ENCODE measurements around the gene BCL2L12.

DNA sequence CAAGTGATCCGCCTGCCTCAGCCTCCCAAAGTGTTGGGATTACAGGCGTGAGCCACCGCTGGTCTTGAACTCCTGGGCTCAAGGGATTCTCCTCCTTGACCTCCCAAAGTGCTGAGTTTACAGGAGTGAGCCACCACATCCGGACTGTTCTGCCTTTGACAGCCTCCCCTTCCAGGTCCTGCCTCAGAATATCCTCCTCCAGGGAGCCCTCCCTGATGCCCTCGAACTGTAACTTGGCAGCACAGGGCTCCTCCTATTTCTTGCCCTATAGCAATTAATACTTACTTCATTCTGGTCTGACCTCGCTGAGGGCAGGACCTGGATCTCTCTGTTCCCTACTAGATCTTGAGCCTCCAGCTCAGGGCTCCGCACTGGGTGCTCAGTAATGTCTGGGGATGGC, 31.1 kb downstream of the BCL2L12 start:
- TF ChIP-seq POLR2A (IDR thresholded peaks at IDR 0.05; ENCODE audit: borderline replicate concordance, extremely low read depth, insufficient read depth, insufficient read length): no peak
- TF ChIP-seq, protein P1, sequence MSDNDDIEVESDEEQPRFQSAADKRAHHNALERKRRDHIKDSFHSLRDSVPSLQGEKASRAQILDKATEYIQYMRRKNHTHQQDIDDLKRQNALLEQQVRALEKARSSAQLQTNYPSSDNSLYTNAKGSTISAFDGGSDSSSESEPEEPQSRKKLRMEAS (IDR thresholded peaks at IDR 0.05): no peak
- no peak for TF ChIP-seq RAD21 (IDR thresholded peaks at IDR 0.05; ENCODE audit: low read depth)
- TF ChIP-seq CEBPB (IDR thresholded peaks at IDR 0.05; ENCODE audit: low read depth): no peak
- TF ChIP-seq, protein P2, sequence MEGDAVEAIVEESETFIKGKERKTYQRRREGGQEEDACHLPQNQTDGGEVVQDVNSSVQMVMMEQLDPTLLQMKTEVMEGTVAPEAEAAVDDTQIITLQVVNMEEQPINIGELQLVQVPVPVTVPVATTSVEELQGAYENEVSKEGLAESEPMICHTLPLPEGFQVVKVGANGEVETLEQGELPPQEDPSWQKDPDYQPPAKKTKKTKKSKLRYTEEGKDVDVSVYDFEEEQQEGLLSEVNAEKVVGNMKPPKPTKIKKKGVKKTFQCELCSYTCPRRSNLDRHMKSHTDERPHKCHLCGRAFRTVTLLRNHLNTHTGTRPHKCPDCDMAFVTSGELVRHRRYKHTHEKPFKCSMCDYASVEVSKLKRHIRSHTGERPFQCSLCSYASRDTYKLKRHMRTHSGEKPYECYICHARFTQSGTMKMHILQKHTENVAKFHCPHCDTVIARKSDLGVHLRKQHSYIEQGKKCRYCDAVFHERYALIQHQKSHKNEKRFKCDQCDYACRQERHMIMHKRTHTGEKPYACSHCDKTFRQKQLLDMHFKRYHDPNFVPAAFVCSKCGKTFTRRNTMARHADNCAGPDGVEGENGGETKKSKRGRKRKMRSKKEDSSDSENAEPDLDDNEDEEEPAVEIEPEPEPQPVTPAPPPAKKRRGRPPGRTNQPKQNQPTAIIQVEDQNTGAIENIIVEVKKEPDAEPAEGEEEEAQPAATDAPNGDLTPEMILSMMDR (IDR thresholded peaks at IDR 0.05 in 2 of 3, conservative IDR thresholded peaks at IDR 0.05 in 1 of 3; ENCODE audit: borderline replicate concordance in 1 of 3, insufficient read depth in 1 of 3, low read depth in 2 of 3, low read length in 2 of 3): no peak
- no peak for TF ChIP-seq YY1 (IDR thresholded peaks at IDR 0.05; ENCODE audit: extremely low read depth, insufficient replicate concordance, low read depth, low read length)
- no peak for TF ChIP-seq TCF7L2 (IDR thresholded peaks at IDR 0.05; ENCODE audit: borderline replicate concordance, extremely low read depth, insufficient read depth, insufficient read length)
- no peak for TF ChIP-seq POLR2AphosphoS5 (IDR thresholded peaks at IDR 0.05; ENCODE audit: low read depth, low read length)
- TF ChIP-seq EZH2 (IDR thresholded peaks at IDR 0.05): no peak
